ENCODE measurements around the gene RAB26. TPM values are rescaled to one million over a fixed set of nuclear protein-coding genes. Genes with fewer than 3 reads are reported as not detected.

RAB26 gene
- polyA plus RNA-seq, 4 donors: 2.0 to 3.5 (median 2.4) TPM

GRCh38 chr16:2176047-2176446 lies 27.6 kb downstream of the RAB26 start:
- no peak for DNase-seq (ENCODE audit: low read depth in 4 of 4, low spot score in 3 of 4)

GRCh38 chr16:2177101-2177500 lies 28.7 kb downstream of the RAB26 start:
- DNase-seq (ENCODE audit: low read depth in 4 of 4, low spot score in 3 of 4): no peak

DNA sequence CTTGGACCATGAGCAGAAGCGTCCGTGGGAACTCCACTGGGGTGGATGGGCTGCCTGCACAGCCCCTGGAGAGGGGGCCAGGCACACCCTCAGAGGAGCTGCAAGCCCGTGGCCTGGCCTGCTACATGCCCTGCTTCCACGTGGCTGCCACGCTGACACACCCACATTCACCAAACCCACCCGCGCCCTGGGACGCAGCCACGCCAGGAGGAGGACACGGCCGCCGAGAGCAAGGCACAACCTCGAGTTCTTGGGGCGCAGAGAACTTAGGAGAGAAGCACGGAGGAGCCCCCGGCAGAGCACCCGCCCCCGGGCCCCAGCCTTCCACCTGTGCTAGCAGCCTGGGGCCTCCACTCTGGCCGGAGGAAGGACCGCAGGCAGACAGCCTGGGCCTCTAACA lies 29.1 kb downstream of the RAB26 start:
- no peak for DNase-seq (ENCODE audit: low read depth in 4 of 4, low spot score in 3 of 4)

DNA sequence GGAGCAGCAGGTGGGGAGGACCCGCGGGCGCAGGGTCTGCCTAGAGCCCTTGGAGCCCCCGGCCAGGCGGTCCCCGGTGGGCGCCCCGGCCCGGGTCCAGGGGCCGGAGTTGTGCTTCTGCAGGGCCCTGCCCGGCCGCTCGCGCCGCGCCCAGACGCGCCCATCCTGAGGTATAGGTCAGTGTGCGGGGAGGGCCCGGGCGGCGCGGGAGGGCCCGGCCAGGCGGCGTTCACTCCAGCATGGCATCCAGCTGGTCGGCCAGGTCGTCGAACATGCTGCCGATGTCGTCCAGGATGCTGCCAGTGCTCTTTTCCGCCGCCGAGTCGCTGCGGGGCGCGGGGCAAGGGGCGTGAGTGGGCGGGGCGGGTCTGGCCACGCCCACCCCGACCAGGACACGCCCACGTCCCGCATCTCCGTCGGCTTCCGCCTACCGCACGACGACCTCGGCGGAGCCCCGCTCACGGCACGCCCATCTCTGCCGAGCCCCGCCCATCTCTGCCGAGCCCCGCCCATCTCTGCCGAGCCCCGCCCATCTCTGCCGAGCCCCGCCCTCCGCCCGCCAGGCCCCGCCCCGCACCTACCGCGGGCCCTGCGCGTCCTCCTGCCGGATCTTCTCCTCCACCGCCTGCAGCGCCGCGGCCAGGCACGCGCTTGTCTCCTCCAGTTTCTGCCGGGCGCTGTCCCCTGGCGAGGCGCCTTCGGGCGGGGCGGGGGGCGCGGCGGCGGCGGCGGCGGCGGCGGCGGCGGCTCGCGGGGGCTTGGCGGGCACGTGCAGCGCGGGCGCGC lies 30.1 kb downstream of the RAB26 start:
- DNase-seq (ENCODE audit: low read depth in 4 of 4, low spot score in 3 of 4): no peak

GRCh38 chr16:2179107-2179501 lies 30.7 kb downstream of the RAB26 start:
- DNase-seq (ENCODE audit: low read depth in 4 of 4, low spot score in 3 of 4): no peak

- DNase-seq (ENCODE audit: low read depth in 4 of 4, low spot score in 3 of 4): no peak
These were observed 31.2 kb downstream of the RAB26 start for GRCh38 chr16:2179576-2179975.

DNA sequence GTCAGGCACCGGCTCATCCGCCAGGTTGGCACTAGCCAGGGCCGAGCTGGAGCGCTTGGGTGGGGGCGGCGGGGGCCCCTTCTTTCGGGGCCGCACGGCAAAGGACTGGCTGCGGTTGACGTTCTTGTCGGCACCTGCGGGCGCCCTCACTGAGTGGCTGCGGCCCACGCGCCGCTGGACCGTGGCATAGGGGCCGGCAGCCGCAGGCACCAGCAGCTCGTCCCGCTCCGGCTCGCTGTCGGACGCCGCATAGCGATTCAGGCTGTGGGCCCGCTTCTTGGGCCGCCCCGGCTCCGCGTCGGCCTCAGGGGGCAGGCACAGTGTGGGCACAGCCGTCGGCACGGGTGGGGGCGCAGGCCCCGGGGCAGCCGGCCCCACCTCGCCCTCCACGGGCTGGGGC lies 32.0 kb downstream of the RAB26 start:
- no peak for DNase-seq (ENCODE audit: low read depth in 4 of 4, low spot score in 3 of 4)

- no peak for DNase-seq (ENCODE audit: low read depth in 4 of 4, low spot score in 3 of 4)
These were observed 32.8 kb downstream of the RAB26 start for GRCh38 chr16:2180962-2181923.

DNA sequence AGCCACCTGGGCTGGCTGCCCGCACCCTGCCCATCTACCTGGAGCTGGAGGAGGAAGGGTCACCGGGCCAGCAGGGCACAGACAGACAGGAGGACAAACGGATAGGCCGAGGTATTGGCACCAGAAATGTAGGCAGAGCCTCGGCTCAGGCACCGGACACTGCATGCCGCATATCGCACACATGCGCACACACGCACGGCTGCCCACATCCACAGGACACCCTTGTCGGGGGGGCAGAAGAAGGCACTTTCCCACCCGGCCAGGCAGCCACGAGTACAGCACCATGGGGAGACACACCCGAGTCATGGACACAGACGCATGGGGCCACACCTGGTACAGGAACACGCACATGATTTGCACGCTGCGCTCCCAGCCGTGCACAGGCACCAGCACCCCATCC lies 33.5 kb downstream of the RAB26 start:
- no peak for DNase-seq (ENCODE audit: low read depth in 4 of 4, low spot score in 3 of 4)

DNA sequence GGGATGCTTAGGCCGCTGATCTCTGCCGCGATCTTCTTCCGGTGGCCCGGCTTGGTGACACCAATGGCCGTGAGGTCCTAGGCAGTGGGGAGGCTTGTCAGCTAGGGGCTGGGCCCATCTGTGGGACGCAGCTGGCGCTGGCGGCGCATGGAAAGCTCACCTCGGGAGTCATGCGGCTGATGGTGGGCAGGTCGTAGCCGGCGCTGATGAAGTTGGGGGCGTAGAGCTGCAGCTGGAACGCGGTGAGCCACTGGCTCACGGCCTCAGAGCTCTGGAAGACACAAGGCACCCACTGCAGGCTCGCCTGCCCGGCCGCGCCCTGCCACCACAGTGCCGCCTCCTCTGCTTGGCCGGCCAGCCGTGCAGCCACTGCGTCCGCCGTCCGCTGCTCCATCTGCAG lies 35.2 kb downstream of the RAB26 start:
- no peak for DNase-seq (ENCODE audit: low read depth in 4 of 4, low spot score in 3 of 4)

GRCh38 chr16:2184346-2184745 lies 35.9 kb downstream of the RAB26 start:
- no peak for DNase-seq (ENCODE audit: low read depth in 4 of 4, low spot score in 3 of 4)

GRCh38 chr16:2184962-2185361 lies 36.5 kb downstream of the RAB26 start:
- no peak for DNase-seq (ENCODE audit: low read depth in 4 of 4, low spot score in 3 of 4)

GRCh38 chr16:2186064-2186463 lies 37.6 kb downstream of the RAB26 start:
- DNase-seq (ENCODE audit: low read depth in 4 of 4, low spot score in 3 of 4): no peak

GRCh38 chr16:2186505-2186904 lies 38.1 kb downstream of the RAB26 start:
- DNase-seq (ENCODE audit: low read depth in 4 of 4, low spot score in 3 of 4): no peak

DNA sequence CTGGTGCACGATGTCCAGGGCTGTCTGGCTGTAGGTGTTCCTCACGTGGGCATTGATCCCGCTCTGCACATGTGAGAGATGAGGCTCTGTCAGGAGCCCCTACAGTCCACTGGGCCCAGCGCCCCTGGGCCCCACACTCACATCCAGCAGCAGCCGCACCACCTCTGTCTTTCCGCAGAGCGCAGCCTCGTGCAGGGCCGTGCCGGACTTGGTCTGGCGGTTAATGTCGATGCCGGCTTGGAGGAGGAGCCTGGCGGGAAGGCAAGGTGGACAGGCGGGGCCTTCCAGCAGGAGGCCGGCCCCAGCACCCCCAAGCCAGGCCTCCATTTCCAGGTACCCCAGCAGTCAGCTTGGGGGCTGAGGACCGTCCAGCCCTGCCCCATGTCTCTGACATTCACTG lies 38.8 kb downstream of the RAB26 start:
- DNase-seq (ENCODE audit: low read depth in 4 of 4, low spot score in 3 of 4): no peak

- DNase-seq (ENCODE audit: low read depth in 4 of 4, low spot score in 3 of 4): no peak
These were observed 40.0 kb downstream of the RAB26 start for GRCh38 chr16:2188395-2188794.

GRCh38 chr16:2189252-2189893 lies 40.9 kb downstream of the RAB26 start:
- no peak for DNase-seq (ENCODE audit: low read depth in 4 of 4, low spot score in 3 of 4)

GRCh38 chr16:2190002-2190658 lies 41.7 kb downstream of the RAB26 start:
- no peak for DNase-seq (ENCODE audit: low read depth in 4 of 4, low spot score in 3 of 4)

- no peak for DNase-seq (ENCODE audit: low read depth in 4 of 4, low spot score in 3 of 4)
These were observed 42.4 kb downstream of the RAB26 start for GRCh38 chr16:2190659-2191445.

DNA sequence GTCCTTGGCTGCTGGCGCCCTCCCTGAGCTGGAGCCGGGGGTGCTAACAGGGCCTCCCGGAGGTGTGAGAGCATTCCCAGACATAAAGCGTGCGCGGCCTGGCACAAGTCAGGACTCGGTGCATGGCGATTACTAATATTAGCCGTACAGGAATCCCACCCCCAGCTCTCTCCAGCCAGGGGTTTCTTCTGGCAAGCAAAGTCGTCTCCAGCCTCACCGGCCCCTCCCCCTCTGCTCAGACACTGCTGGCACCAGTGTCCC lies 43.0 kb downstream of the RAB26 start:
- no peak for DNase-seq (ENCODE audit: low read depth in 4 of 4, low spot score in 3 of 4)

Data from right renal pelvis (tissue), 4 donors.